Stimulated activated CD4-positive, alpha-beta T cell treated with anti-CD3 and anti-CD28 coated beads, Interleukin-2, amount 100 ng/mL, for 24 hours (primary cell): ENCODE measurements around the gene TCF7L2.

Experiments used
- DNase-seq, 2 donors: peaks; one replicate each; pipeline ENCODE4 v3.0.0-alpha.2; 2020

Gene TCF7L2

DNA sequence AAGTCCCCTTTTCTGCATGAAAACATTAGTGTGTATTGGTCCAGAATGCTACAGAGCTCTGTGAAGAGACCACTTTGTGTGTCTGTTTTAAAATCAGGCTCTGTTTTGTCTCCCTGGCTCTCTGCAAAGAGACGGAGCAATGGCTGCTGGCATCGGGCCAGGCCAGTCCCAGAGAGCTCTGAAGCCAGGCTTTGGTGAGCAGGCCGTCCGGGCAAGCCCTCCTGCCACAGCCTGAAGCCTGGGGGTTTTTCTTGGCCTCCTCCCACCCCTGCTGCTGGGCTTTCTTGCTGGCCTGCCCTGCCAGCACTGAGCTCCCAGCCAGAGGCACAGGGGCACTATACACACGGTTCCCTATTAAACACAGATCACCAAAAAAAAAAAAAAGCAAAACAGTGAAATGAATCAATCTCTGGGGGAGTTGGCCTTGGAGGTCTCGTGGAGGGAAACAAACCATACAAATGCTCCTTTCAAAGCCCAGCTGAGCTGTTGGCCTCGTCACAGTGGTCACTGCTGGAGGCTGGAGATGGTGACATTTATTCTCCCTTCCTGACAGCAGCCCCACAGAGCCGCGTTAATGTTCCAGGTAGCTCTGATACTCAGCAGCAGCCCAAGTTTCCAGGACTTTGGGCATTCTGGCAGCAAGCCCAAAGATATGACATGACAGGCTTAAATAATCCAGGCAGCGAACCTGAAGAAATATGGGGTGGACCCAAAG lies 237.2 kb downstream of the TCF7L2 start:
- no peak for DNase-seq

DNA sequence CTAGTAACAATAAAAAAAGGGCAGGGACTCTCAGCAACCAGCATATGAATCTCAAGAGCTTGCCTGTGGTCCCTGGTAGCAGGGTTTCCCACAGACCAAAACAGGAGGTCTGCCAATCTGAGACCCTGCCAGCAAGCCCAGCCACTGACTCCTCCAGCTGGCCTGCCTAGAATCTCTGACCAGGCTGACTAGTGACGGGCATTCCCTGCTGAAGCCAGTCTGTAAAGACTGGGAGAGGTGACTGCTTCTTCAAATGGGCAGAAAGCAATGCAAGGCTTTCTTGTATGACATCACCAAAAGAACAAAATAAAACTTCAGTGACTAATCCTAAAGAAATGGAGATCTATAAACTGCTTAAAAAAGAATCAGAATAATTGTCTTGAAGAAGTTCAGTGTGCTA lies 249.4 kb downstream of the TCF7L2 start:
- DNase-seq, result no peak

DNA sequence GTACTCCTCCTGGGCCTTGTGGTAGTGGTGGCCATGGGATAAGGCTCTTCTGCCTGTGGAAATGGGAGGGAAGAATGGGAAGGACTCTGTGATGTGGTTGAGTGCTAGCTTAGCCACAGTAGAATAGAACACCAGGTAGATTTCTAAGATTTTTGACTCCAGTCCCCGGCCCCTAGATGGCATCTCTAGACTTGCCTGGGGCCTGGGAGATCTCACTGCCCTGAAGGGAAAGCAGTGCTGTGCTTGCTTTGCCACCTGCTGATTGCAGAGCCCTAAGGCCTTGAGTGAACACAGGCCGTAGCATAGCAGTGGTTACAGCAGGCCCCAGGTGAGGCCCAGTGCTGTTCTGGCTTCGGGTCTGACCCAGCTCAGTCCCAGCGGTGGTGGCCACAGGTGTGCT lies 252.0 kb downstream of the TCF7L2 start:
- DNase-seq, result no peak

DNA sequence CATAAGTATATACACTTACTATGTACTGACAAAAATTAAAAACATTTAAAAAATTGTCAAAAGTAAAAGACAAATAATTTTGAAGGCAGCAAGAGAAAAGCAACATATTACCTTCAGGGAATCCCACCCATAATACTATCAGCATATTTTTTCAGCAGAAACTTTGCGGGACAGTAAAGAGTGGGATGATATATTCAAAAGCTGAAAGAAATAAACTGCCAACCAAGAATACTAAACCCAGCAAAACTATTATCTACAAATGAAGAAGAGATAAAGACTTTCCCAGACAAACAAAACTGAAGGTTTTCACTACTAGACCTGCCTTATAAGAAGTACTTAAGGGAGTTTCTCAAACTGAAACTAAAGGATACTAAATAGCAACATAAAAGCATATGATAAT lies 257.9 kb downstream of the TCF7L2 start:
- no peak for DNase-seq

- DNase-seq, result no peak
Measured at GRCh38 chr10:113213035-113213434, 263.0 kb downstream of the TCF7L2 start.

GRCh38 chr10:113214331-113214730 lies 264.3 kb downstream of the TCF7L2 start:
- no peak for DNase-seq

- no peak for DNase-seq
Measured at GRCh38 chr10:113216102-113216501, 266.1 kb downstream of the TCF7L2 start.
